ENCODE measurements around the gene PIAS1. TPM values are rescaled to one million over a fixed set of nuclear protein-coding genes. Genes with fewer than 3 reads are reported as not detected.

Gene PIAS1
- total RNA-seq, 3 donors from 2014 or later (not counting 1 experiment from before 2014, with no cell fraction given), result 94.7 to 103 (median 99.2) TPM

GRCh38 chr15:68055224-68055705 lies 1.1 kb downstream of the PIAS1 start:
- peak; percentile 46 to 79 for DNase-seq
- peak overlapping the region; percentile 98 for H3K4me3 Mint-ChIP-seq
- no peaks in the 10 kb centered on the region for H3K9me3 Mint-ChIP-seq
- Histone ChIP-seq H3K9me3 (ENCODE audit: control insufficient read depth, insufficient read depth, low read length) (no peaks in the 10 kb centered on the region), H3K4me3 (ENCODE audit: low read length) (peak overlapping the region; percentile 99), H3K4me1 (ENCODE audit: control insufficient read depth, insufficient read depth, low read length) (peaks cover 14% of the 10 kb centered on the region), H3K36me3 (ENCODE audit: control insufficient read depth, insufficient read depth, low read length) (no peaks in the 10 kb centered on the region), H3K27me3 (ENCODE audit: control insufficient read depth, insufficient read depth, low read length) (no peaks in the 10 kb centered on the region), H3K27ac (ENCODE audit: low read length) (peak overlapping the region; percentile 83)
- no peaks in the 10 kb centered on the region for H3K27me3 Mint-ChIP-seq (ENCODE audit: low read depth in 2 of 2)
- peak overlapping the region; percentile 91 to 92 for H3K27ac Mint-ChIP-seq
- peak; percentile 52 to 59 (median 57) for ATAC-seq
- TF ChIP-seq CTCF (IDR thresholded peaks at IDR 0.05), result no peak
- no peaks in the 10 kb centered on the region for H3K36me3 Mint-ChIP-seq
- 0% methylated on average over 12 of the region's 15 CpGs for WGBS (ENCODE audit: insufficient coverage)
- intact Hi-C loops (cut with micrococcal nuclease), result loop anchor here (2.0 to 5.0 kb wide), 2 partner anchors 52 to 176 kb away; no protein-coding TSS in a partner anchor
- peaks cover 42 to 47% of the 10 kb centered on the region in 2 donors for H3K4me1 Mint-ChIP-seq

GRCh38 chr15:68056097-68056865 lies 2.2 kb downstream of the PIAS1 start:
- H3K27me3 Mint-ChIP-seq (ENCODE audit: low read depth in 2 of 2), result no peaks in the 10 kb centered on the region
- 42% methylated on average over 4 of the region's 5 CpGs for WGBS (ENCODE audit: insufficient coverage)
- DNase-seq (peak in 1 of 2 donors; percentile 13), ATAC-seq (no peak)
- no peaks in the 10 kb centered on the region for H3K9me3 Mint-ChIP-seq
- H3K27ac ChIP-seq (ENCODE audit: low read length), result no peak overlapping the region
- H3K27me3 ChIP-seq (ENCODE audit: control insufficient read depth, insufficient read depth, low read length), result no peaks in the 10 kb centered on the region
- H3K9me3 ChIP-seq (ENCODE audit: control insufficient read depth, insufficient read depth, low read length), result no peaks in the 10 kb centered on the region
- H3K36me3 Mint-ChIP-seq, result no peaks in the 10 kb centered on the region
- intact Hi-C loops (cut with micrococcal nuclease), result loop anchor here (5.0 kb wide), 1 partner anchor 51 kb away; no protein-coding TSS in a partner anchor
- H3K4me1 Mint-ChIP-seq, result peaks cover 46 to 49% of the 10 kb centered on the region in 2 donors
- peaks cover 14% of the 10 kb centered on the region for H3K4me1 ChIP-seq (ENCODE audit: control insufficient read depth, insufficient read depth, low read length)
- H3K4me3 ChIP-seq (ENCODE audit: low read length), result peak overlapping the region; percentile 99
- TF ChIP-seq CTCF (IDR thresholded peaks at IDR 0.05), result no peak
- H3K27ac Mint-ChIP-seq, result peak overlapping the region; percentile 91 to 92
- peak overlapping the region; percentile 98 for H3K4me3 Mint-ChIP-seq
- H3K36me3 ChIP-seq (ENCODE audit: control insufficient read depth, insufficient read depth, low read length), result no peaks in the 10 kb centered on the region

- peaks cover 14% of the 10 kb centered on the region for H3K4me1 ChIP-seq (ENCODE audit: control insufficient read depth, insufficient read depth, low read length)
- no peak for TF ChIP-seq CTCF (IDR thresholded peaks at IDR 0.05)
- H3K36me3 ChIP-seq (ENCODE audit: control insufficient read depth, insufficient read depth, low read length), result no peaks in the 10 kb centered on the region
- ATAC-seq, result no peak
- no peak overlapping the region for H3K4me3 ChIP-seq (ENCODE audit: low read length)
- Mint-ChIP-seq H3K27ac (peak overlapping the region; percentile 91 to 92), H3K9me3 (no peaks in the 10 kb centered on the region), H3K4me1 (peaks cover 53 to 57% of the 10 kb centered on the region in 2 donors), H3K27me3 (ENCODE audit: low read depth in 2 of 2) (no peaks in the 10 kb centered on the region), H3K36me3 (no peaks in the 10 kb centered on the region), H3K4me3 (peak overlapping the region; percentile 98)
- H3K27me3 ChIP-seq (ENCODE audit: control insufficient read depth, insufficient read depth, low read length), result no peaks in the 10 kb centered on the region
- intact Hi-C loops (cut with micrococcal nuclease), result loop anchor here (5.0 kb wide), 1 partner anchor 50 kb away; no protein-coding TSS in a partner anchor
- no peak for DNase-seq
- H3K9me3 ChIP-seq (ENCODE audit: control insufficient read depth, insufficient read depth, low read length), result no peaks in the 10 kb centered on the region
- H3K27ac ChIP-seq (ENCODE audit: low read length), result no peak overlapping the region
Measured at GRCh38 chr15:68057034-68057433, 2.9 kb downstream of the PIAS1 start.
